Endothelial cell of umbilical vein (primary cell): ENCODE measurements around the gene TMEM37. TPM values are rescaled to one million over a fixed set of nuclear protein-coding genes. Genes with fewer than 3 reads are reported as not detected.

Experiments
- BruUV-seq: library from RNA; stranded (reverse); fragments of 400-500 nt; replicated peaks from 2 replicates; lab custom pipeline; 2021; lab: Mats Ljungman, UMichigan
- CTCF ChIA-PET: fragments of 300-600, 350-600 bp; sonication (Branson Sonifier 250); formaldehyde crosslinking; loops from one replicate; lab custom pipeline; 2021; ENCODE audit warnings: antibody characterized with exemption, inconsistent platforms; lab: Charles Lee
- POLR2A ChIA-PET: fragments of 300-600, 350-600 bp; sonication (Branson Sonifier 250); formaldehyde crosslinking; loops from one replicate; lab custom pipeline; 2021; ENCODE audit warnings: antibody characterized with exemption, inconsistent platforms; lab: Charles Lee
- DNase-seq: peaks from one replicate; pipeline ENCODE4 v3.0.0-alpha.2; 2011; ENCODE audit warnings: low read depth, low spot score
- FAIRE-seq: peaks from 2 replicates; lab custom pipeline; 2011; peaks lifted over from hg19 to GRCh38; lab: Jason Lieb, UNC
- H2AFZ ChIP-seq: 2 replicates; pipeline ENCODE4 v1.6.0; 2012; ENCODE audit warnings: low read depth, low read length, control low read depth, inconsistent platforms
- H3K27ac ChIP-seq: 2 replicates; pipeline ENCODE4 v1.5.1; 2011; ENCODE audit warnings: low read depth, mild to moderate bottlenecking, control low read depth, low read length, moderate library complexity; ENCODE audit not compliant: insufficient read depth
- H3K27me3 ChIP-seq, 2 experiments: 2 replicates each; pipeline versions ENCODE4 v1.6.0 to v1.6.1; 2011; ENCODE audit warnings: low read length in 2 of 2, mixed read lengths in 1 of 2; ENCODE audit not compliant: control insufficient read depth in 2 of 2, insufficient read depth in 2 of 2
- H3K36me3 ChIP-seq, 2 experiments: 2 replicates in 1 of 2; 3 replicates in 1 of 2; pipeline ENCODE4 v1.5.1; 2011; ENCODE audit warnings: low read length in 2 of 2, mild to moderate bottlenecking in 1 of 2, moderate library complexity in 1 of 2; ENCODE audit not compliant: control insufficient read depth in 2 of 2, insufficient read depth in 2 of 2; ENCODE audit errors: extremely low read depth in 1 of 2
- H3K4me1 ChIP-seq: 3 replicates; pipeline ENCODE4 v1.5.1; 2011; ENCODE audit warnings: mild to moderate bottlenecking, low read length; ENCODE audit not compliant: control insufficient read depth, insufficient read depth; ENCODE audit errors: extremely low read depth
- H3K4me2 ChIP-seq: 2 replicates; pipeline ENCODE4 v1.6.1; 2011; ENCODE audit warnings: low read length, control low read depth, mixed read lengths; ENCODE audit not compliant: insufficient read depth
- H3K4me3 ChIP-seq, 3 experiments: fragments of 200-600 bp in 1 of 3; sonication (generic), shearing (Covaris generic) in 1 of 3; replicated peaks in 1 of 3; 2 replicates each; pipeline ENCODE4 v1.5.1; 2011 to 2016; ENCODE audit warnings: control low read depth in 3 of 3, low read length in 3 of 3, mild to moderate bottlenecking in 2 of 3, inconsistent platforms in 1 of 3, low read depth in 1 of 3, moderate library complexity in 1 of 3; ENCODE audit not compliant: insufficient read depth in 1 of 3
- H3K79me2 ChIP-seq: 2 replicates; pipeline ENCODE4 v1.6.0; 2012; ENCODE audit warnings: low read length, inconsistent platforms; ENCODE audit not compliant: control insufficient read depth, insufficient read depth
- H3K9ac ChIP-seq: replicated peaks from 2 replicates; pipeline ENCODE3; 2011; ENCODE audit warnings: low read length, control low read depth; ENCODE audit not compliant: insufficient read depth; ENCODE audit errors: extremely low read depth
- H3K9me1 ChIP-seq: replicated peaks from 3 replicates; pipeline ENCODE4 v1.6.0; 2011; ENCODE audit warnings: mild to moderate bottlenecking, low read length; ENCODE audit not compliant: control insufficient read depth, insufficient read depth; ENCODE audit errors: extremely low read depth
- H3K9me3 ChIP-seq: replicated peaks from 2 replicates; pipeline ENCODE4 v1.5.1; 2012; ENCODE audit warnings: low read length, inconsistent platforms; ENCODE audit not compliant: control insufficient read depth, insufficient read depth
- H4K20me1 ChIP-seq: replicated peaks from 2 replicates; pipeline ENCODE3; 2011; ENCODE audit warnings: mild to moderate bottlenecking, low read length; ENCODE audit not compliant: control insufficient read depth, insufficient read depth; ENCODE audit errors: extremely low read depth
- EZH2 ChIP-seq: IDR thresholded peaks from 2 replicates; pipeline ENCODE4 v1.6.1; 2012; ENCODE audit warnings: borderline replicate concordance, low read depth, mild to moderate bottlenecking, moderate library complexity, low read length, inconsistent platforms; ENCODE audit not compliant: severe bottlenecking
- FOS ChIP-seq: IDR thresholded peaks from 2 replicates; pipeline ENCODE4 v1.6.1; 2011; ENCODE audit warnings: mild to moderate bottlenecking, low read length, moderate library complexity, borderline replicate concordance; ENCODE audit not compliant: insufficient read depth
- GATA2 ChIP-seq: IDR thresholded peaks from 2 replicates; pipeline ENCODE4 v1.7.0; 2011; ENCODE audit warnings: low read depth, mild to moderate bottlenecking, moderate library complexity, mixed read lengths, low read length; ENCODE audit not compliant: insufficient read length, insufficient read depth
- JUN ChIP-seq: IDR thresholded peaks from 2 replicates; pipeline ENCODE4 v1.6.1; 2011; ENCODE audit warnings: borderline replicate concordance, low read depth; ENCODE audit not compliant: insufficient read length, insufficient read depth
- MYC ChIP-seq: IDR thresholded peaks from one replicate; pipeline ENCODE4 v1.6.1; 2011; ENCODE audit warnings: mild to moderate bottlenecking, low read depth, low read length
- POLR2A ChIP-seq: IDR thresholded peaks from 2 replicates; pipeline ENCODE4 v1.6.1; 2012; ENCODE audit warnings: low read depth, mild to moderate bottlenecking, control low read depth, low read length
- POLR2AphosphoS5 ChIP-seq: IDR thresholded peaks from 2 replicates; pipeline ENCODE4 v1.6.1; 2012; ENCODE audit warnings: low read depth, mild to moderate bottlenecking, control low read depth, low read length, moderate library complexity; ENCODE audit not compliant: insufficient read depth
- dilution Hi-C: fragments of 300-500 bp; cut with MboI; formaldehyde crosslinking; loops from one replicate; pipeline ENCODE4 v1.15.0; 2019; ENCODE audit warnings: low sequenced_read_pairs; ENCODE audit not compliant: extremely low pct_ligation_motif_present
- intact Hi-C: fragments of 100-400 bp; cut with micrococcal nuclease; formaldehyde crosslinking; loops from one replicate; pipeline ENCODE4 v1.10.0; 2022
- polyA plus RNA-seq, 4 experiments: library from polyadenylated mRNA; depleted of rRNA in 3 of 4; stranded (reverse) in 3 of 4; unstranded in 1 of 4; fragments of >200 nt; gene quantifications; 2 replicates each; pipeline versions ENCODE4 v1.2.1 to v1.2.3, GENCODE V29; 2011 to 2012; ENCODE audit warnings: missing spikeins in 1 of 4
- total RNA-seq: library from RNA; stranded (reverse); gene quantifications from 2 replicates; pipeline ENCODE4 v1.2.3, GENCODE V29; 2021
- TF ChIP-seq, protein P1 (sequence below), 2 donors: IDR thresholded peaks; 1 replicate in 1 of 2; 2 replicates in 1 of 2; pipeline ENCODE4 v1.5.1; 2011; ENCODE audit warnings: low read length in 2 of 2, mild to moderate bottlenecking in 2 of 2, moderate library complexity in 2 of 2, control low read depth in 1 of 2, inconsistent platforms in 1 of 2, low read depth in 1 of 2; ENCODE audit not compliant: insufficient read depth in 1 of 2; ENCODE audit errors: extremely low read depth in 1 of 2
- TF ChIP-seq, protein P2 (sequence below): IDR thresholded peaks from 2 replicates; pipeline ENCODE4 v1.6.1; 2011; ENCODE audit not compliant: insufficient read depth, insufficient read length

TMEM37 gene
- total and polyA plus RNA-seq, 2 donors (not counting 3 experiments of a cell fraction or from before 2014, with no cell fraction given): 3.5 to 16.2 TPM

- Histone ChIP-seq H3K4me2 (no peak overlapping the region), H3K9me3 (no peaks in the 10 kb centered on the region), H3K79me2 (no peaks in the 10 kb centered on the region), H3K27me3 (no peaks in the 10 kb centered on the region), H2AFZ (no peak overlapping the region), H4K20me1 (no peaks in the 10 kb centered on the region), H3K36me3 (no peaks in the 10 kb centered on the region), H3K9me1 (no peaks in the 10 kb centered on the region), H3K4me1 (no peaks in the 10 kb centered on the region), H3K9ac (no peak overlapping the region), H3K4me3 (no peak overlapping the region), H3K27ac (no peak overlapping the region)
- POLR2A ChIA-PET: no interaction called here
- intact Hi-C loops (no loop called here), dilution Hi-C loops (no loop called here)
- CTCF ChIA-PET: interaction anchor here (0.7 to 1.4 kb wide), 3 partner anchors 9 to 73 kb away, joined by 3 read pairs; no protein-coding TSS in a partner anchor
- no peak for FAIRE-seq
- TF ChIP-seq, protein P1, sequence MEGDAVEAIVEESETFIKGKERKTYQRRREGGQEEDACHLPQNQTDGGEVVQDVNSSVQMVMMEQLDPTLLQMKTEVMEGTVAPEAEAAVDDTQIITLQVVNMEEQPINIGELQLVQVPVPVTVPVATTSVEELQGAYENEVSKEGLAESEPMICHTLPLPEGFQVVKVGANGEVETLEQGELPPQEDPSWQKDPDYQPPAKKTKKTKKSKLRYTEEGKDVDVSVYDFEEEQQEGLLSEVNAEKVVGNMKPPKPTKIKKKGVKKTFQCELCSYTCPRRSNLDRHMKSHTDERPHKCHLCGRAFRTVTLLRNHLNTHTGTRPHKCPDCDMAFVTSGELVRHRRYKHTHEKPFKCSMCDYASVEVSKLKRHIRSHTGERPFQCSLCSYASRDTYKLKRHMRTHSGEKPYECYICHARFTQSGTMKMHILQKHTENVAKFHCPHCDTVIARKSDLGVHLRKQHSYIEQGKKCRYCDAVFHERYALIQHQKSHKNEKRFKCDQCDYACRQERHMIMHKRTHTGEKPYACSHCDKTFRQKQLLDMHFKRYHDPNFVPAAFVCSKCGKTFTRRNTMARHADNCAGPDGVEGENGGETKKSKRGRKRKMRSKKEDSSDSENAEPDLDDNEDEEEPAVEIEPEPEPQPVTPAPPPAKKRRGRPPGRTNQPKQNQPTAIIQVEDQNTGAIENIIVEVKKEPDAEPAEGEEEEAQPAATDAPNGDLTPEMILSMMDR (IDR thresholded peaks at IDR 0.05; ENCODE audit: extremely low read depth in 1 of 2, insufficient read depth in 1 of 2, low read depth in 1 of 2, low read length in 2 of 2): no peak
- no peak for TF ChIP-seq POLR2AphosphoS5
- TF ChIP-seq POLR2A: no peak
- no peak for TF ChIP-seq FOS
- TF ChIP-seq, protein P2, sequence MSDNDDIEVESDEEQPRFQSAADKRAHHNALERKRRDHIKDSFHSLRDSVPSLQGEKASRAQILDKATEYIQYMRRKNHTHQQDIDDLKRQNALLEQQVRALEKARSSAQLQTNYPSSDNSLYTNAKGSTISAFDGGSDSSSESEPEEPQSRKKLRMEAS: no peak
- no peak for TF ChIP-seq JUN
- TF ChIP-seq EZH2: no peak
- TF ChIP-seq MYC: no peak
- TF ChIP-seq GATA2: no peak
- BruUV-seq: no TSS peak
- DNase-seq: no peak
Observed at GRCh38 chr2:119483395-119483753, 51.7 kb downstream of the TMEM37 start.
